HG03025 (cell line): ENCODE measurements around the gene RFESD.

Experiments used
- ATAC-seq: cut with Tn5 transposase; IDR thresholded peaks from one replicate; pipeline ENCODE4 v1.9.1; 2021; ENCODE audit warnings: mild to moderate bottlenecking, moderate library complexity; ENCODE audit not compliant: unreplicated experiment, low FRiP score

RFESD gene

DNA sequence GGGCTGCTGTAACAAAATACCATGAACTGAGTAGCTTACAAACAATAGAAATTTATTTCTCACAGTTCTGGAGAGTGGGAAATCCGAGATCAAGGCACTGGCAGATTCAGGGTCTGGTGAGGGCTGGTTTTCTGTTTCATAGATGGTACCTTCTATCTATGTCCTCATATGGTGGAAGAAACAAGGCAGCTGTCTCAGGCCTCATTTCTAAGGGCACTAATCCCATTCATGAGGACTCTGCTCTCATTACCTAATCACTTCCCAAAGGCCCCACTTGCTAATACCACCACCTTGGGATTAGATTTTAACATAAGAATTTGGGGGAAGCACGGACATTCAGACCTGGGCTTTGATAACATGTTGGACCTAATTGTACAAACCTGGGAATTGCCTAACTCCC, 13.5 kb downstream of the RFESD start:
- ATAC-seq: no peak

DNA sequence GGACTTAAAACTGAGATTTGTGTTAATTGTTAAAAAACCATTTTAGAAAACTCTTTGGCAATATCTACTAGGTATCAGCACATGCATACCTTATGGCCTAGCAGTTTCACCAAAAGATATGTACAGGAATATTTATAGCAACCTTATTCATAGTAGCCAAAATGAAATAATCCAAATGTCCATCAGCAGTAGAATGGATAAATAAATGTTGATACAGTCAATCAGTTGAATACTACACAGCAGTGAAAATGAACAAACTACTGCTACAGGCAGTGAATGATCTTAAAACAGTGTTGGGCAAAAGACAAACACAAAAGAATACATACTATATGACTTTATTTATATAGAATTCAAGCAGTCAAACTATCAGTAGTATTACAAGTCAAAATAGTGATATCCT, 16.4 kb downstream of the RFESD start:
- no peak for ATAC-seq

DNA sequence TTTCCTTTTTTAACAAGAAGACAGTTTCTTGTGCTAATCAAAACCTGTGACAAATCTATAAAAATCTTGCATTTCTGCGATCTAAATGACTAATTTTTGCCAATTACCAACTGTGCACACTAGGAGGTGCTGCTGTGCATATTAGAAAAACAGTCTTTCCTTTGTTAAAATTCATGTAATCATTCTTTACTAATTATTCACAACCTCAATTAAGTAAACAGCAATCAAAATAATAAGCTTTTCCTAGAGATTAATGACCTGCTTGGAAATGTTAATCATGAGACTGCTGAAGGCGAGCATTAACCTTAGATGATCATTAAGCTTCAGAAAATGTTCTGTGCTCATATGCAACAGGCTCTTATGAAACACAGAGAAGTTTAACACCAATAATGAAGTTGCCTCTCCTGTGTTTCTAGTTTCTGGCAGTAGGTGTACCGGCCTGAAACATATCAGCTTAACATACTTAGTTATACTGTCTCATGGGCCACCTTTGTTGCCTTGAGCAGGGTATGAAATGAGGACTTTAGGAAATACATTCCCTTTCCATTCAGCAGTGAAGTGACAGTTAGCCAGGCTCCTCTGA, 17.7 kb downstream of the RFESD start:
- no peak for ATAC-seq

DNA sequence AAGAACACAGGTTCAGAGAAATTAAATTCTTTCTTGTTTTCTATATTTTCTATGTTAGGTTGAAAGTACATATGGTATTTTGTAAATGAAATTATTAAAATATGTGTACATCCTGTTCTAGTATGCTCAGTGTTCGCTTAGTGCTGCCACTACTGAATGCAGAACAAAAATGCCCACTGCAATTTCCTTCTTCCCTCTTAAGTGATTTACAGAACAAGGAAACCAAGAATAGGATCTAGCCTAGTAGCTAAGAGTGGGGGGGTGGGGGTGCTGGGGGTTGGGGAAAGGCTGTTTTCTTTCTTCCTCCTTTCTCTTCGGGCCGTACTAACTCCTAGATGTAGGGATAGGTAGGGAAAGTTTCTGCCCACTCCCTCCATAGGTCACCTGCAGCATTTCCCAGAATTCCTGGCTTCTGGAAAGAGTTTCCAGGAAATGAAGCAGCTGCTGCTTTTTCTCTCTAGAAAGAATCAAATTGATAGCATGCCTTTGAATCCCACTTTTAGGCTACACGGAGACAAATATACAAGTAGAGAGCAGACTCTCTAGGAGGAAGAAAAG, 20.6 kb downstream of the RFESD start:
- ATAC-seq: no peak

DNA sequence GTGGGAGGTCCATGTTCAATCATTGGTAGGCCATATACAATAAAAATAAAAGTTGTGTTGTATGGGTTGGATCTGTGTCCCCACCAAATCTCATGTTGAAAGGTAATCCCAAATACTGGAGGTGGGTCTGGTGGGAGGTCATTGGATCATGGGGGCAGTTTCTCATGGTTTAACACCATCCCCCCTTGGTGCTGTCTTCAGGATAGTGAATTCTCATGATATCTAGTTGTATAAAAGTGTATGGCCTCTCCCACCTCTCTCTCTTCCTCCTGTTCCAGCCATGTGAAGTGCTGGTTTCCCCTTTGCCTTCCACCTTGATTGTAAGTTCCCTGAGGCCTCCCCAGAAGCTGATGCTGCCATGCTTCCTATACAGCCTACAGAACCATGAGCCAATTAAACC, 21.1 kb downstream of the RFESD start:
- no peak for ATAC-seq

DNA sequence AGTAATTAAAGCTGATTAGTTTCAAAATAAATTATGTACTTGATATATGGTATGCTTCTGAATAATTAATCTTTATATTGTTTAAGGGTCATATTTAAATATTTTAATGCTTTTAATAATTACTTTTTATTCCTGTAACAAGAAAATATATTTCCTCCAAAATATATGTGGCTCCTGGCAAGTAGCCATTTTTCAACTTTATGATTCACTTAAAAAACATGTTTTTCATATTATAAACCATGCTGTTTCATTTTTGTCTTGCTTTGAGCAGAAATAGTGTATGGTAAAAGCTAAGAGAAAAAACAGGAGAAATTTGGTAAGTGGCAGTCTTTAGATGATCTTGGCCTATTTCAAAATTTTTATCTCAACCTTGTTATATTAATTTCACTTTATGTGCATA, 21.6 kb downstream of the RFESD start:
- ATAC-seq: no peak

DNA sequence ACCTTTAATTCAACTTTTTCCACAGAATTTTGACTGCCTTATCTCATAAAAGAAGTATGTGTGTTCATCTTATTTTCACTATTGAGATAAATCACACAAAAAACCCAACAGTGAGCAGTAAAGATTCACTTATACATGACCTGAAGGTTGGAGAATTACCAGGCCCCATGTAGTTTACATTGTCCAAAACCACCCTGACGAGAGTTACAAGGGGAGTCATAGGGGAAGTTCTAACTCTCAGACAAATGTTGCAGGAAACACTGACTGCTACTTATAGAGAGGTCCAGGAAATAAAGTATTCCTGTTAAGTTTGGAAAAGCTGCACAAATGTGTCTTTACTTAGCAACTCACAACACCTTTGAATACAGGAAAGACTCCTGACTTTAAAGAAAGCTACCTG, 22.2 kb downstream of the RFESD start:
- ATAC-seq: no peak

DNA sequence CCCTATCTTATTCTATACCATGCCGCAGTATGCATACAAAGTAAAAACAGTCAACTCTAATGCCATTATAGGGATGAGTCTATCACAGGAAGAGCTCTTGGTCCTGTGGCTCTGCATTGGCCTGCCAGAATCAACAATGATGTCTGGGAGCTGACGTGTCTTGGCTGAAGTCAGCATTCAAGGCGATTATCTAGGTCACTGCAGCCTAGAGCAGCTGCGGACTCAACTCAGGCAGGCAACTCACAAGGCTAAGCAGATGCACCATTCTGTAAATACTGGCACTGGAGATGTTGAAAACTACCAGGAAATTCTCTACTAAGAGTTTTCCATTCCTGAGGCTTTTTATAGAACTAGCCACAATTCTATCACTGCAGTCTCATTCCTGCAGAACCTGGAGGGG, 23.0 kb downstream of the RFESD start:
- ATAC-seq: no peak

DNA sequence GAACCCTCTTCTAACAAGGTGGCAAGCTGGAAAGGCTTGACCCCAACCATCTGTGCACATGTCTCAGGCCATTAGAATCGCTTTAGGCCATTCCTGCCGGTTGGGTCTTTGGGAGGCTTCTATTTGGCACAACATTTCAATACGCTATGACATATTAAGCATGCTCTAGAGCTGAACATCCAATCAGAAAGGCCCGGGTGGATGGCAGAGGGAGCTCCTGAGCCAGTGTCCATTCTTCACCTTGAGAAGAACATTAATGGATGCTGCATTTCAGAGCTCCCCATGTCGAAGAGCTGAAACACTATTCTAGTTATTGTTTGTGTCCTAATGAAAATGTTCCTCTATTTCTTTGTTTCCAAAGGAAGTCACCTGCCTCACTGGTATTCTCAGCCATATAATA, 23.4 kb downstream of the RFESD start:
- ATAC-seq: no peak

DNA sequence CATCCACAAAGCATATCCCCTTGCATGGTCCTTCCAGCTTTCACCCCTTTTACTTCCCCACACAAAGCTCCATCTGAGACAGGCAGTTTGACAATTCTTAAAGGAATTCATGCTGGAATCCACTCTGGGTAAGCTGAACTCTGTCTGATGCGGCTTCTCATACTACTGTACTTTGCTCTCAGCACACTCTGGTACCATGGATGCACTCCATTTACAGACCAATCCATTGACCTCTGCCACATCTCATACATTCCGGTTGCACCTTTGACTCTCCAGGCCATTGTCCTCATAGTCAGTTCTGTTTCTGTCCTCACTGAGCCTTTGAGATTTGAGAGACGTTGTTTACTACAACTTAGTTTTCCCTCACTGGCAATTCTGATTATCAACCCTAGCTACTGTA, 24.0 kb downstream of the RFESD start:
- ATAC-seq: no peak

DNA sequence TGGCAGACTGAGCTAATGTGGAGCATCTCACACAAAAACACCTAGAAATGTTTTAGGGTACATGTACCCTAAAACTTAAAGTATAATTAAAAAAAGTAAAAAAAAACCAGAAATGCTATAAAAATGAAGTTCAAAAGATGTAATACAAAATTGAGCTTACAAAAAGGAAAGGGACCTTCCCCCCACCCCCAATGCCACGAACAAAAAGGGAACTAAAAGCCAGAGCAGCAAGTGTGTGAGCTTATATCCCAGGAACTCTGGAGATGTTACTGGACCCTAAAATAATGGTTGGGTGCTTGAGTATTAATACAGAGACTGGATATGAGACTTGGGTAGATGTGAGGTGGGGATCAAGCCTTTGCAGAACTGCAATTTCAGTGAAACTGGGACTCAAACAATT, 25.2 kb downstream of the RFESD start:
- no peak for ATAC-seq

DNA sequence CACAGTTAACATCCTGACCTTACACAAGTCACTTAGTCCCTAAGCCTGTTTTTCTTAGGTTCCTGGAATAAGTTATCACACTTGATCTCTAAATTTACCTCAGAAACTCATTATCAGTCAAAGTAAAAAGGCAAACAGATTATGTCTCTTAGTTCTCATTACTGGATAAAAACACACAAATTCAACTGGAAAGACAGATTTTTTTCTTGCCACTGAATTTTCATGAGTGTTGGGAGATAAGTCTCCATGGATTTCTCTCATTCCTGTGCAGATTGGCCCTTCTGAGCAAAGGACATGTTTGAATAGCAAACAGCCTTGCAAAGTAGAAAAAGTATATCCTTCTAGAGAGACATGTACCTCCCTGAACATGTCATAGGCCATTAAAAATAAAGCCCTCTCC, 26.1 kb downstream of the RFESD start:
- no peak for ATAC-seq

DNA sequence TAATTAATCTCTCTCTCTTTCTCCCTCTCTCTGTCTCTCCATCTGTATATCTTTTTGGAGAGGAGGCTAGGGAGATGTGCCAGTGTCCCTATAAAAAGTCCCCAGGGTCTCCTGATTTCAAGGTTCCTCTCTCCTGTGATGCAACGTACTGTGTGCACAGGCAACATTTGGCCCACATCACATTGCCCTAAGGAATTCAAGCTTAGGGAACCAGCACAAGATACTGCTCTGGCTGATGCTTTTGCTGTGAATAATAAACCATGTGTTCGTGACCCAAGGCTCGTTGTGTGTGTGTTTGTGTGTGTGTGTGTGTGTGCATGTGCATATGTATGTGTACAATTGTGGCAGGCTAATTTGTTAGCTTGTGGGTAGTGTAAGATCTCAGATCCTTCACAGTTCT, 26.5 kb downstream of the RFESD start:
- ATAC-seq: no peak

DNA sequence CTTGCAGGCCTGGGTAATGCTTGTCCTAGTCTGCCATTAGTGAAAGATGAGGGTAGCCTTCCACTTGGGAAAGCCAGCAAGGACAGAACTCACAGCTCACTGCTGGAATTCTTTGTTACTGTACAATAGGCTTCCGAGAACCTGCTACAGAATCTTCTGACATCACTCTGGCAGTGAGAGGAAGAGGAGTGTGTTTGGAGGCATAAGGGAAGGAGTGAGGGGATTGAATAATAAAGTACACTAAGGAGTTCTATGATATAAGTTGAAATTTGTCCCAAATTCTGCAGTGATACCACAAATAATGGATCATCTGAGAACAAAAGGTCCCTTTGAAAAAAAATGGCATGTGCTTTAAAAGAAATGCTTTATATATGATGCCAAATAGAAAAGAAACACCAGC, 36.3 kb downstream of the RFESD start, which contains the start of gene SPATA9:
Gene SPATA9, minus strand, starts transcription at position 101 of the 400 bp plus-strand sequence. CDS start 137 bp downstream, outside the sequence.
- ATAC-seq: no peak

DNA sequence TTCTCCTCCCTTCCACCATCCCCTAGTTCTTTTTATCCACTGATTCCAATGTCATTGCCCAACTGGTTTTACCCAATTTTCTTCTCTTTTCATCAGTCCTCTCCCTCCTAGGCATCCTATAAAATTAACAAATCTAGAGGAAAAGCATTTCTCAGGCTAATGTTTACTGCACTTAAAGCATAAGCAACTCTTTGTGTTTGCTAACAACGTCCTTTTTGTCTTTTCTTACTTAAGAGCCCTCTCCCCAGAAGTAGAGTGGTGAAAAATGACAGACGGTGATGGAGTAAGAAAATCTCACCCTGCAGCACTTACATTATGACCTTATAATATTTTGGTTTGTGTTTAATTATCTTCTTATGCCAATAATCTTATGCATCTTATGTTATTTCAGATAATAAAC, 37.8 kb downstream of the RFESD start:
- no peak for ATAC-seq

DNA sequence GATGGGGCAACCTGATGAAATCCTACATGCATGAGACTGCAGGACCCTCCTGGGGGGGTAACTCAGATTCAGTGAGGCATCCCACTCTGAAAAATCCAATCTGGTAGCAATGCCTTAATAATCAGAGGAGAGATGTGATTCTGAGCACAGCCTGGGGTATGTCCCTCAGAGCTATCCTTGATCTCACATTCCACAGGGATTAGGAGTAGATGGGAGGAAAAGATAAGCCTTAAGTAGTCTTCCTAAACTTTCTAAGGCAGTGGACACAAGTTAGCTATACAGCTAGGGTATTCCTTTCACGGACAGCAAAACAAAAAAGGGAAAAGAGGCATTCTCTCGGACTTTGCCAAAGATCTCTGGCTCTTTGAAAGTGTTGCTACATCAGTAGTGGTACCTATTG, 40.1 kb downstream of the RFESD start:
- ATAC-seq: no peak

DNA sequence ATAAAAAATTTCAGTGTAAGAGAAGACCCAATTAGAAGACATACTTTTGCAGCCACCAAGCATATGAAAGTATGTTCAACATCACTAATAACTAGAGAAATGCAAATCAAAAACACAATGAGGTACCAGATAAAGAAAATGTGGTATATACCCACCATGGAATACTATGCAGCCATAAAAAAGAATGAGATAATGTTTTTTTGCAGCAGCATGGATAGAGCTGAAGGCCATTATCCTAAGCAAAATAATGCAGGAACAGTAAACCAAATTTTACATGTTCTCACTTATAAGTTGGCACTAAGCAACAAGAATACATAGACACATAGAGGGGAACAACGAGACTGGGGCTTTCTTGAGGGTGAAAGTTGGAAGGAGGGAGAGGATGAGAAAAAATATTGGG, 43.1 kb downstream of the RFESD start:
- ATAC-seq: no peak

DNA sequence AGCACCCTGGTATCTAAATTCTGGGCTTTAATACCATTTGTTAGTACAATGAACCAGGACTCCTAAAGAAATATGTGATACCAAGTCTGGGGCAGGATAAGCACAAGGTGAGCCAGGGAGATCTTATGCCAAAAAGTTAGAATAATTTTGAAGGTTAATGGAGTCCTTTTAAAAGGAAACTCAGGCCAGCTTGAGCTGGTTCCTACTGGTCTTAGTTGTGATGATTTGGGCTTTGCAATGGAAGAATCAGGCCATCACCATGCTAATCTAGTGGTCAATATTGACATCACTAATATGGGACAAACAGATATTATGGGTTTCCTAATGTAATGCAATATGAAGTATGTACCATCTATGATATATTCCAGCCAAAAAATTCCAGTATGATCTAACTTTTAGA, 43.8 kb downstream of the RFESD start:
- no peak for ATAC-seq

DNA sequence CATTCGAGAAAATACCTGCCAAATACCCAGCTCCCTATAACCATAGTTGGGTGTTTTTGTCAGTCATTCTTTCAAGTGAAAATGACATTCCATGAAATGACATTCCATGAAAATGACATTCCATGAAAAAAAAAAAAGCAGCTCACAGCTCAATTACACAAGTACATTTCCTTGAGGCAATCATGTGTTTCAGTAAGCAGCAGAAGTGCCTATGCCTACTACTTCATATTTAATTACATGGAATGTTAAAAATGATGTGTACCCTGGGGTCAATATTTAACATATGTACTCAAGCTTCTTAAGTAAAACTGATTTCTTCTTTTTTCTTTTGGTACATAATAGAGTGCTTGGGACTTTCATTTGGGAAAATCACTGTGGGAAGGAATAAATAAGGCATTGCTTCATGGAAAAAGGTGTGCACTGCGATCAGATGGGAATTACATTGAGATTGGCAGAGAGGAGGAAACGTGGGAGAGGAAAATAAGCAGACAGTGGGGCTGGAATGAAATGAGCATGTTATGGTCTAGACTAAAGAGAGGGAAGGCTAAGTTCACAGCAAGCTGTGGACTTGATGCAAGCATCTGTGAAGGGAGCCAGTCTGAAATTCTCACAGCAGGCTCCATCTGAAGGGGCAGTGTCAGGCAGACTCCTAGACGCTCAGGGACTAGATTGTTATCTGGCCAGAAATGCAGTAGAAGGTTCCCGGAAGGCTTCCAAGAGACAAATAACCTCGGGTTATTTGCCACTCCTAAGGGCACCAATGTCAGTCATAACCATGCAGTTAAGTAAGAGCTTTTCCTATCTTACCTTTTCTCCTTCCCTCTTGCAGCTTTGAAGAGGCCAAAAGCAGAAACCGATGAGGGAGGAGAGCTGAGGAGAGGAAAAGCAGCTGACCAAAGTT, 51.5 kb downstream of the RFESD start:
- ATAC-seq: no peak

DNA sequence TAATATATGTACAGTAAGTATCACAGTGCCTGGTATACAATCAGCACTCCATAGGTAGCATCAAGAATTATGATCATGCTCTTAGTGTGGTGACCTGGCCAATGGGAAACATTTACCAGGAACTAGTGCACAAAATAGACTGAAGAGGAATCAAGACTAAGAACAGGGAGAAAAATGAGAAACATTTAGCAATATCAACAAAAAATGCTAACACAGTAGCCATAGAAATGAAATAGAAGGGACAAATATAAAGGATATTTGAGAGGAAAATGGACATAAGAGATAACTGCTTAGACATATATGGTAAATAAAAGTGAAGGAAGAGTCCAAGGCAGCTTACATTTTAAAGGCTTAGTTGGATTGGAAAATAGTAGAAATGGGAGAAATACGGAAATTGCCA, 52.8 kb downstream of the RFESD start:
- no peak for ATAC-seq

DNA sequence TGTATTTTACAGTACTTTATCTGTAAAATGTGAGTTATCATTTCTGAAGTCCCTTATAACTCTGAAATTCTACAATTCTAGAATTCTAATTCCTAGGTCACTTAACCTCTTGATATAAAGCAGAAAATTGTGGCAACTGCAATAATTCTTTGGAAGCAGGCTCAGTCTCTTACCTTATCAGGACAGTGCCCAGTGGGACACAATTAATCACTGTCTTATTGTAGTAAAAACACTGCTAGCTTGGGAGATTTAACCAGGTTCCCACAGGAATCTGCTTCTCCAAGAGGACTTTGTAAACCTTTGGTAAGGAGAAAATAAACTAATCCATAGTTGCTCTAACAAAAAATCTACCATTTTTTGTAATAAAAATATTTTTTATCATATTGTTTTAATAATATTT, 54.5 kb downstream of the RFESD start:
- ATAC-seq: no peak

DNA sequence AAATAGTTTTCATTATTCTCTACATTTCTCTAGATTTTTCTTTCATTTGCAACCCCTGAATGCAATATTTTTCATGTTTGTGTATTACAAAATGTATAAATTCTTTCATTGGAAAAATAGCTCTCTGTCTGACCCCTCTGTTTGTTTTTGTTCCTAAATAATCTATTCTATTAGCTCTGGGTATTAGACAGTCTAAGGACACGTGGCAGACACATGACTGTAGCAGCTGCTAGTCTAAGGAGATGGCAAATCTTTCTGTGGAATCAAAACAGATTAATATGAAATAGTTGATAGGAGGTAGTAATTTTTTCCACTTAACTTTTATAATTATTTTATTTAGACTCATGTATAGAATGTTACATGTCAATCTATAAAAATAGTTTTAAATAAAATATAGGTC, 57.6 kb downstream of the RFESD start:
- no peak for ATAC-seq
